Vagina (tissue), 2 donors: ENCODE data around the gene GANC. TPM values are rescaled to one million over a fixed set of nuclear protein-coding genes. Genes with fewer than 3 reads are reported as not detected.

ENCODE experiments used
- DNase-seq, 2 donors: peaks; one replicate each; pipeline ENCODE4 v3.0.0-alpha.2; 2017; ENCODE audit errors: extremely low spot score in 2 of 2
- H3K27ac ChIP-seq: fragments of 200-600 bp; sonication (generic); one replicate; pipeline ENCODE4 v1.5.1; 2019
- H3K27me3 ChIP-seq: fragments of 200-600 bp; sonication (generic); one replicate; pipeline ENCODE4 v1.5.1; 2019
- H3K36me3 ChIP-seq, 2 donors: fragments of 200-600 bp; sonication (generic); one replicate each; pipeline ENCODE4 v1.5.1; 2017 to 2019
- H3K4me1 ChIP-seq: fragments of 200-600 bp; sonication (generic); one replicate; pipeline ENCODE4 v1.5.1; 2019
- H3K4me3 ChIP-seq, 2 donors: fragments of 200-600 bp; sonication (generic); 1 replicate in 1 of 2; 2 replicates in 1 of 2; pipeline ENCODE4 v1.5.1; 2016 to 2019
- H3K9me3 ChIP-seq: fragments of 200-600 bp; sonication (generic); one replicate; pipeline ENCODE4 v1.5.1; 2019
- POLR2A ChIP-seq, 2 donors: fragments of 450-650 bp; IDR thresholded peaks; one replicate each; pipeline ENCODE4 v1.6.1; 2017; ENCODE audit warnings: antibody characterized with exemption in 2 of 2, mild to moderate bottlenecking in 2 of 2, moderate library complexity in 2 of 2
- POLR2AphosphoS5 ChIP-seq, 2 donors: sonication (generic); formaldehyde crosslinking; IDR thresholded peaks; one replicate each; pipeline ENCODE4 v1.9.0; 2017; ENCODE audit warnings: antibody characterized with exemption in 2 of 2, mild to moderate bottlenecking in 2 of 2, low read depth in 1 of 2; ENCODE audit not compliant: insufficient read depth in 1 of 2
- intact Hi-C: fragments of 100-400 bp; cut with DNase I; formaldehyde crosslinking; loops from one replicate; pipeline ENCODE4 v1.15.1; 2023
- total RNA-seq: library from RNA; depleted of rRNA; stranded (reverse); fragments of >200 nt; gene quantifications from one replicate; pipeline ENCODE4 v1.2.3, GENCODE V29; 2016
- TF ChIP-seq, protein P1 (sequence below), 3 experiments: fragments of 450-650 bp in 2 of 3; fragments of 200-600 bp in 1 of 3; sonication (generic) in 1 of 3; IDR thresholded peaks; one replicate each; pipeline ENCODE4 v1.5.1; 2017 to 2019; ENCODE audit warnings: antibody characterized with exemption in 3 of 3, mild to moderate bottlenecking in 2 of 3, moderate library complexity in 2 of 3

Gene GANC
- total RNA-seq, 1 donor from 2014 or later, result 23.1 TPM

DNA sequence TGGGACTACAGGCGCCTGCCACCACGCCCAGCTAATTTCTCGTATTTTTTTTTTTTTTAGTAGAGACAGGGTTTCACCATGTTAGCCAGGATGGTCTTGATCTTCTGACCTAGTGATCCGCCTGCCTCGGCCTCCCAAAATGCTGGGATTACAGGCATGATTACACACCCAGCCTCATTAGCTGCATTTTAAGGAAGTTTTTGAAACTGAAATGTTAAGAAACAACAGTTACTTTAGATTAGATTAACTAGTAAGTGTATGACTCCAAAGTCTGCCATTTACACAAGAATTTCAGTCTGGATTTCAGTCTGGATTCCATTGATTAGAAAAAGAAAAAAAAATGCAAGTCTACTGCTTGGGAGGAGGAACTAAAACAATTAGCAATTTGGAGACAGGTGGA is 40.4 kb upstream of the GANC start:
- no peak overlapping the region for H3K4me3 ChIP-seq
- TF ChIP-seq, protein P1, sequence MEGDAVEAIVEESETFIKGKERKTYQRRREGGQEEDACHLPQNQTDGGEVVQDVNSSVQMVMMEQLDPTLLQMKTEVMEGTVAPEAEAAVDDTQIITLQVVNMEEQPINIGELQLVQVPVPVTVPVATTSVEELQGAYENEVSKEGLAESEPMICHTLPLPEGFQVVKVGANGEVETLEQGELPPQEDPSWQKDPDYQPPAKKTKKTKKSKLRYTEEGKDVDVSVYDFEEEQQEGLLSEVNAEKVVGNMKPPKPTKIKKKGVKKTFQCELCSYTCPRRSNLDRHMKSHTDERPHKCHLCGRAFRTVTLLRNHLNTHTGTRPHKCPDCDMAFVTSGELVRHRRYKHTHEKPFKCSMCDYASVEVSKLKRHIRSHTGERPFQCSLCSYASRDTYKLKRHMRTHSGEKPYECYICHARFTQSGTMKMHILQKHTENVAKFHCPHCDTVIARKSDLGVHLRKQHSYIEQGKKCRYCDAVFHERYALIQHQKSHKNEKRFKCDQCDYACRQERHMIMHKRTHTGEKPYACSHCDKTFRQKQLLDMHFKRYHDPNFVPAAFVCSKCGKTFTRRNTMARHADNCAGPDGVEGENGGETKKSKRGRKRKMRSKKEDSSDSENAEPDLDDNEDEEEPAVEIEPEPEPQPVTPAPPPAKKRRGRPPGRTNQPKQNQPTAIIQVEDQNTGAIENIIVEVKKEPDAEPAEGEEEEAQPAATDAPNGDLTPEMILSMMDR (IDR thresholded peaks at IDR 0.05), result no peak
- TF ChIP-seq POLR2A (IDR thresholded peaks at IDR 0.05), result no peak
- TF ChIP-seq POLR2AphosphoS5 (IDR thresholded peaks at IDR 0.05; ENCODE audit: insufficient read depth in 1 of 2, low read depth in 1 of 2), result no peak
- no peak overlapping the region for H3K27ac ChIP-seq
- H3K4me1 ChIP-seq, result no peaks in the 10 kb centered on the region
- H3K9me3 ChIP-seq, result no peaks in the 10 kb centered on the region
- H3K27me3 ChIP-seq, result no peaks in the 10 kb centered on the region
- H3K36me3 ChIP-seq, result peaks cover 0 to 23% of the 10 kb centered on the region in 2 donors
- intact Hi-C loops, result no loop called here
- no peak for DNase-seq

DNA sequence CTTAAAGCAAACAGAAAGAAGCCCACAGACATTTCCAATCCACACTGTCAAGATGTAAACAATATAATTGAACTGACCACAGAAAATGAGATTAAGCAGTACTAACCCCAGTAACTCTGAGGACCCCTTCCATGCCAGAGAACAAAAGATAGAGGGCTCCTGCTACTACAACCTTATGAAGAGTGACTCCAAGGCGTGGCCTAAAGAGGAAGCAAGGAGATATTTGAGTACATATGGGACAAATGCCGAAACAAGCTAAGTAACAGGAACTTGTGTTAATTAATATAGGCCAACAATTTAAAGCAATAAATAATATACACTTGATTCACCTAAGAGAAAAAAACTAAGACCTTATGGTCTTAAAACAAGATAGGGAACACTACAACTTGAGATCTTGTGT is 39.9 kb upstream of the GANC start:
- Histone ChIP-seq H3K27ac (no peak overlapping the region), H3K27me3 (no peaks in the 10 kb centered on the region), H3K4me1 (no peaks in the 10 kb centered on the region), H3K9me3 (no peaks in the 10 kb centered on the region), H3K4me3 (no peak overlapping the region), H3K36me3 (peaks cover 0 to 28% of the 10 kb centered on the region in 2 donors)
- TF ChIP-seq POLR2AphosphoS5 (IDR thresholded peaks at IDR 0.05; ENCODE audit: insufficient read depth in 1 of 2, low read depth in 1 of 2), result no peak
- TF ChIP-seq, protein P1 (IDR thresholded peaks at IDR 0.05), result no peak
- no peak for TF ChIP-seq POLR2A (IDR thresholded peaks at IDR 0.05)
- intact Hi-C loops, result no loop called here
- DNase-seq, result no peak

DNA sequence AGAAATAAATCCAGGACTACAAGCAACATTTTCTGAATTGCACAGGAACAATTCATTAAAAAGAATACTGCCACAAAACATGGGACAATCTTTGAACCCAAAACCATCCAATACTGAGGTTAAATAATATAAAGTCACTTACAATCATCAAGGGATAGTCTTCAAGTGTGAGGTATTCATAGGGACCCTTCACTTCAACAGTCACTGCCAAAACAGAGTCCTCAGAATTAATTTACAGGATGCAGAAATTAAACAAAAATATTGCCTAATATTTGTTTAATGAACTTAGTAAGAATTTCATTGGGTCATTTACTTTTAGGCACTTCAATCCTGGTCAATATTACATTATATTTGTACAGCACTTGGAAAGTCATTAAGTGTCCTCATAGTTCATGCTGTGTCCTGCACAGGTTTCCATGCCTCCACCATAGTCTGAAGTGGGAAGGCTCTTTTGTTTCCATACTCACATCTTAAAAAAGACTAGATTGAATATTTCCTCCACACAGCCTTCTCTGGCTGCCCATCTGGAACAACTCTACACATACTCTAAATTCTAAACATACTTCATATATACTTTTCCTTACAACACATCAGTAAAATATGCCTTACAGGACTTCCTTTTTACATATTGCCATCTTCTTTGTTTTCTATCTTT is 33.3 kb upstream of the GANC start:
- no peaks in the 10 kb centered on the region for H3K27me3 ChIP-seq

DNA sequence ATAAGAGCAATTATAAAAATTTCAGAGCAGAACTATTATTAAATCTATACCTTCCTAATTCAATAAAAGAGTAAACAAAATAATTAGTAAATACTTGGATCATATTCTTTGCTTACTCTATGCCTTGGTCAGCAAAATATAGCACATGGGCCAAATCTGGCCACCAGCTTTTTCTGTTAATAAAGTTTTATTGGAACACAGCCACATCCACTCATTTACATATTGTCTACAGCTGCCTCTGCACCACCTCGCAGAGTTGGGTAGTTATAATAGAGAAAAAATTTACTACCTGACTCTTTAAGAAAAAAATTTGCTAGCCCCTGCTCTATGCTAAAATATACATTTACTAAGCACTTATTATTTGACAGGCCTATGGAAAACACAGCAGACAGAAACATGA is 32.2 kb upstream of the GANC start:
- no peaks in the 10 kb centered on the region for H3K27me3 ChIP-seq
- H3K27ac ChIP-seq, result no peak overlapping the region
- TF ChIP-seq, protein P1 (IDR thresholded peaks at IDR 0.05), result no peak
- no peak for TF ChIP-seq POLR2AphosphoS5 (IDR thresholded peaks at IDR 0.05; ENCODE audit: insufficient read depth in 1 of 2, low read depth in 1 of 2)
- no peak for TF ChIP-seq POLR2A (IDR thresholded peaks at IDR 0.05)
- intact Hi-C loops, result no loop called here
- H3K9me3 ChIP-seq, result no peaks in the 10 kb centered on the region
- DNase-seq, result no peak
- peaks cover 0 to 51% of the 10 kb centered on the region in 2 donors for H3K36me3 ChIP-seq
- no peak overlapping the region for H3K4me3 ChIP-seq
- no peaks in the 10 kb centered on the region for H3K4me1 ChIP-seq

More for the DNA sequence above, 33.3 kb upstream of the GANC start:
- no peaks in the 10 kb centered on the region for H3K9me3 ChIP-seq
- TF ChIP-seq POLR2AphosphoS5 (IDR thresholded peaks at IDR 0.05; ENCODE audit: insufficient read depth in 1 of 2, low read depth in 1 of 2), result no peak
- TF ChIP-seq POLR2A (IDR thresholded peaks at IDR 0.05), result no peak
- TF ChIP-seq, protein P1 (IDR thresholded peaks at IDR 0.05), result no peak
- no peak overlapping the region for H3K4me3 ChIP-seq
- intact Hi-C loops, result no loop called here
- peaks cover 0 to 56% of the 10 kb centered on the region in 2 donors for H3K36me3 ChIP-seq
- no peak overlapping the region for H3K27ac ChIP-seq
- no peak for DNase-seq
- H3K4me1 ChIP-seq, result no peaks in the 10 kb centered on the region

DNA sequence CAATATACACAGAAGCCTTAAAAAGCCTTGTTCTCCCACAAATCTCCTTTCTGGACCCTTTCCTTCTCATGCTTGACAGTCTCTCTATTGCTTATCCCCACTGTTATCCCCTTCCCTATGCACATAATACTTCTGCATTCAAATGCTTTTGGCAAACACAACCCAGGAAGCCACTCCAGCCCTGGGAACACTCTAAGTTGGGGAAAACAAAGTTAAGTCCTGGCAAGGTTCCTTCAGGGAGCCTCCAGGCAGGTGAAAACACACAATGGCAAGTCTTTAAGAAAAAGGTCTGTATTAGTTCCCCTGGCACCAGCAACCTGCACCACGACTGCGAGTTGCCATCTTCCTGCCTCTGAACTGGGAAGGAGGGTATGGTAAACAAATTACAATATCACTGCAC is 19.7 kb upstream of the GANC start:
- Histone ChIP-seq H3K4me1 (no peaks in the 10 kb centered on the region), H3K27ac (no peak overlapping the region), H3K27me3 (no peaks in the 10 kb centered on the region), H3K4me3 (no peak overlapping the region), H3K36me3 (peaks cover 0 to 29% of the 10 kb centered on the region in 2 donors), H3K9me3 (no peaks in the 10 kb centered on the region)
- TF ChIP-seq POLR2AphosphoS5 (IDR thresholded peaks at IDR 0.05; ENCODE audit: insufficient read depth in 1 of 2, low read depth in 1 of 2), result no peak
- intact Hi-C loops, result no loop called here
- no peak for DNase-seq
